H9 (cell line): Measurements from ENCODE around the gene GMPR2. TPM values are rescaled to one million over a fixed set of nuclear protein-coding genes. Genes with fewer than 3 reads are reported as not detected.
"Not testable (repeated sequence)": the region's sequence is repeated elsewhere in the genome, so short reads cannot be mapped to it uniquely, and the experiment has no call there.

Experiments used
- DNase-seq: peaks from one replicate; pipeline ENCODE4 v3.0.0-alpha.2; 2017
- H2AFZ ChIP-seq: one replicate; pipeline ENCODE4 v1.6.1; 2013; ENCODE audit warnings: mild to moderate bottlenecking, low read length, control low read depth, moderate library complexity
- H2AK5ac ChIP-seq: 2 replicates; pipeline ENCODE4 v1.6.1; 2013; ENCODE audit warnings: low read length, control low read depth, mixed read lengths; ENCODE audit not compliant: insufficient read length
- H2BK120ac ChIP-seq: one replicate; pipeline ENCODE4 v1.6.1; 2013; ENCODE audit warnings: low read depth, mild to moderate bottlenecking, low read length, control low read depth, inconsistent platforms; ENCODE audit not compliant: poor library complexity, severe bottlenecking
- H2BK12ac ChIP-seq: 2 replicates; pipeline ENCODE4 v1.6.1; 2013; ENCODE audit warnings: low read length, control low read depth, mixed read lengths, low read depth; ENCODE audit not compliant: insufficient read length
- H2BK15ac ChIP-seq: 2 replicates; pipeline ENCODE4 v1.6.1; 2013; ENCODE audit warnings: low read depth, low read length, control low read depth
- H2BK20ac ChIP-seq: one replicate; pipeline ENCODE4 v1.6.1; 2013; ENCODE audit warnings: low read depth, mild to moderate bottlenecking, low read length, control low read depth, inconsistent platforms; ENCODE audit not compliant: poor library complexity, severe bottlenecking
- H2BK5ac ChIP-seq: 2 replicates; pipeline ENCODE4 v1.6.1; 2013; ENCODE audit warnings: low read length, control low read depth, mixed read lengths; ENCODE audit not compliant: insufficient read length
- H3K14ac ChIP-seq: 2 replicates; pipeline ENCODE4 v1.6.1; 2013; ENCODE audit warnings: low read length, control low read depth; ENCODE audit not compliant: insufficient read depth
- H3K18ac ChIP-seq: 2 replicates; pipeline ENCODE4 v1.6.1; 2013; ENCODE audit warnings: low read depth, mild to moderate bottlenecking, mixed read lengths, low read length, control low read depth; ENCODE audit not compliant: insufficient read length
- H3K23ac ChIP-seq: 2 replicates; pipeline ENCODE4 v1.6.1; 2013; ENCODE audit warnings: low read length, control low read depth, mixed read lengths, low read depth; ENCODE audit not compliant: insufficient read length
- H3K23me2 ChIP-seq: 2 replicates; pipeline ENCODE4 v1.6.1; 2013; ENCODE audit warnings: low read depth, mild to moderate bottlenecking, mixed read lengths, low read length, control low read depth; ENCODE audit not compliant: insufficient read length, poor library complexity, severe bottlenecking
- H3K27ac ChIP-seq: 2 replicates; pipeline ENCODE4 v1.5.1; 2013; ENCODE audit warnings: low read length, control low read depth, mixed read lengths, low read depth; ENCODE audit not compliant: insufficient read length
- H3K27me3 ChIP-seq: 2 replicates; pipeline ENCODE4 v1.6.1; 2013; ENCODE audit warnings: low read length, control low read depth, inconsistent platforms; ENCODE audit not compliant: insufficient read depth
- H3K4ac ChIP-seq: 2 replicates; pipeline ENCODE4 v1.6.1; 2013; ENCODE audit warnings: low read depth, mild to moderate bottlenecking, control low read depth, inconsistent platforms, low read length, moderate library complexity
- H3K4me1 ChIP-seq: 2 replicates; pipeline ENCODE4 v1.6.1; 2013; ENCODE audit warnings: low read length, control low read depth, inconsistent platforms; ENCODE audit not compliant: insufficient read depth
- H3K4me2 ChIP-seq: 2 replicates; pipeline ENCODE4 v1.6.1; 2013; ENCODE audit warnings: low read length, control low read depth, mixed read lengths; ENCODE audit not compliant: insufficient read length, insufficient read depth
- H3K56ac ChIP-seq: 2 replicates; pipeline ENCODE4 v1.6.1; 2013; ENCODE audit warnings: low read depth, mild to moderate bottlenecking, mixed read lengths, low read length, control low read depth; ENCODE audit not compliant: insufficient read length
- H3K79me1 ChIP-seq: 2 replicates; pipeline ENCODE4 v1.6.1; 2013; ENCODE audit warnings: low read depth, mild to moderate bottlenecking, moderate library complexity, low read length, control low read depth, inconsistent platforms; ENCODE audit not compliant: insufficient read depth, poor library complexity, severe bottlenecking
- H3K79me2 ChIP-seq: 2 replicates; pipeline ENCODE4 v1.6.1; 2013; ENCODE audit warnings: low read length, control low read depth, inconsistent platforms; ENCODE audit not compliant: insufficient read depth
- H3K9ac ChIP-seq: 2 replicates; pipeline ENCODE4 v1.6.1; 2013; ENCODE audit warnings: low read length, control low read depth, mixed read lengths; ENCODE audit not compliant: insufficient read length; ENCODE audit errors: extremely low read depth
- H3K9me3 ChIP-seq: one replicate; pipeline ENCODE4 v1.6.1; 2013; ENCODE audit warnings: low read depth, low read length, inconsistent platforms; ENCODE audit not compliant: control insufficient read depth
- H3T11ph ChIP-seq: one replicate; pipeline ENCODE4 v1.6.1; 2013; ENCODE audit warnings: mild to moderate bottlenecking, low read length, control low read depth, inconsistent platforms
- H4K20me1 ChIP-seq: one replicate; pipeline ENCODE4 v1.6.1; 2013; ENCODE audit not compliant: control insufficient read depth, insufficient read length, insufficient read depth
- H4K5ac ChIP-seq: 2 replicates; pipeline ENCODE4 v1.6.1; 2013; ENCODE audit warnings: low read depth, mild to moderate bottlenecking, mixed read lengths, low read length, control low read depth; ENCODE audit not compliant: insufficient read length
- H4K8ac ChIP-seq: replicated peaks from 2 replicates; pipeline ENCODE4 v1.6.1; 2013; ENCODE audit warnings: low read length, control low read depth, mixed read lengths, low read depth; ENCODE audit not compliant: insufficient read length
- H4K91ac ChIP-seq: 2 replicates; pipeline ENCODE4 v1.6.1; 2013; ENCODE audit warnings: low read depth, mild to moderate bottlenecking, moderate library complexity, mixed read lengths, low read length, control low read depth; ENCODE audit not compliant: insufficient read length
- H3K27ac Mint-ChIP-seq, 3 experiments: 2 replicates in 2 of 3; 3 replicates in 1 of 3; pipeline ENCODE4 v1.8.0; 2020 to 2021; ENCODE audit warnings: mixed read lengths in 3 of 3, mild to moderate bottlenecking in 1 of 3, moderate library complexity in 1 of 3
- H3K27me3 Mint-ChIP-seq: 2 replicates; pipeline ENCODE4 v1.8.0; 2021; ENCODE audit warnings: low read depth, mild to moderate bottlenecking, moderate library complexity, mixed read lengths
- H3K36me3 Mint-ChIP-seq, 3 experiments: 2 replicates in 2 of 3; 3 replicates in 1 of 3; pipeline ENCODE4 v1.8.0; 2020 to 2021; ENCODE audit warnings: low read depth in 3 of 3, mixed read lengths in 3 of 3; ENCODE audit not compliant: insufficient read depth in 1 of 3
- H3K4me1 Mint-ChIP-seq, 2 experiments: 2 replicates each; pipeline ENCODE4 v1.8.0; 2020; ENCODE audit warnings: mixed read lengths in 2 of 2
- H3K4me3 Mint-ChIP-seq, 2 experiments: 2 replicates in 1 of 2; 3 replicates in 1 of 2; pipeline ENCODE4 v1.8.0; 2020 to 2021; ENCODE audit warnings: mild to moderate bottlenecking in 2 of 2, mixed read lengths in 2 of 2, moderate library complexity in 1 of 2
- H3K9me3 Mint-ChIP-seq, 2 experiments: 2 replicates in 1 of 2; 3 replicates in 1 of 2; pipeline ENCODE4 v1.8.0; 2020; ENCODE audit warnings: mild to moderate bottlenecking in 2 of 2, mixed read lengths in 2 of 2, moderate library complexity in 1 of 2
- CTCF ChIP-seq: fragments of 200-600 bp; sonication (generic); conservative IDR thresholded peaks from 3 replicates; pipeline ENCODE4 v1.8.0; 2021; ENCODE audit warnings: antibody characterized with exemption, mild to moderate bottlenecking
- WGBS: extraction: QIAGEN DNeasy Blood & Tissue Kit; methylation state at CpG from one replicate; pipeline ENCODE4 v1.1.7; 2013; ENCODE audit warnings: missing lambda C conversion rate, low lambda C conversion rate, mixed read lengths; ENCODE audit not compliant: insufficient read length; ENCODE audit errors: extremely low coverage; 5-methylcytosine and 5-hydroxymethylcytosine counted together
- total RNA-seq: library from RNA; stranded (reverse); gene quantifications from 2 replicates; pipeline ENCODE4 v1.2.1, GENCODE V29; 2021

Gene GMPR2
- total RNA-seq, 1 experiment from 2014 or later = 84.7 TPM

- Histone ChIP-seq H3K23me2 (peaks cover 6% of the 10 kb centered on the region), H2BK15ac (no peak overlapping the region), H3K56ac (no peak overlapping the region), H4K8ac (no peak overlapping the region), H3K27me3 (no peaks in the 10 kb centered on the region), H3K4me2 (peak overlapping the region; percentile 47), H2BK5ac (no peak overlapping the region), H3K4me1 (no peaks in the 10 kb centered on the region), H4K5ac (no peak overlapping the region), H3K79me1 (no peaks in the 10 kb centered on the region), H3K27ac (no peak overlapping the region), H4K20me1 (peaks cover 2% of the 10 kb centered on the region), H3K4ac (no peak overlapping the region), H3K18ac (no peak overlapping the region), H2BK20ac (no peak overlapping the region), H2BK12ac (peak overlapping the region; percentile 39), H4K91ac (no peak overlapping the region), H2AK5ac (no peak overlapping the region), H3K14ac (no peak overlapping the region; the same call in 1 of the 2 replicates), H3T11ph (no peak overlapping the region), H3K9ac (peak overlapping the region; percentile 19), H3K79me2 (no peaks in the 10 kb centered on the region), H2BK120ac (no peak overlapping the region), H3K9me3 (no peaks in the 10 kb centered on the region), H3K23ac (no peak overlapping the region), H2AFZ (no peak overlapping the region)
- peak overlapping the region; percentile 92 to 96 for H3K4me3 Mint-ChIP-seq
- H3K27me3 Mint-ChIP-seq = peaks cover 8% of the 10 kb centered on the region; the same call in 1 of the 2 replicates
- WGBS = no CpG with 5 or more reads among the region's 10 CpGs
- no peak for DNase-seq
- H3K36me3 Mint-ChIP-seq = peaks cover 12 to 28% (median 24%) of the 10 kb centered on the region in 3 experiments; a peak in 6 of 7 replicates
- TF ChIP-seq CTCF = no peak
- H3K9me3 Mint-ChIP-seq = no peaks in the 10 kb centered on the region
- H3K27ac Mint-ChIP-seq = peak overlapping the region; percentile 99 to 100 (median 100); a peak in 3 of 7 replicates
- H3K4me1 Mint-ChIP-seq = peaks cover 11 to 12% of the 10 kb centered on the region in 2 experiments
Measured at GRCh38 chr14:24243336-24243836, 10.7 kb downstream of the GMPR2 start.

- not testable (repeated sequence) for H3K27me3 Mint-ChIP-seq, H3K23ac ChIP-seq, H3K4me1 ChIP-seq, H4K91ac ChIP-seq, H3K9me3 ChIP-seq, H3K9me3 Mint-ChIP-seq, H3K18ac ChIP-seq, H2AFZ ChIP-seq, H4K8ac ChIP-seq, H2BK20ac ChIP-seq, H2BK12ac ChIP-seq, H3K36me3 Mint-ChIP-seq, H3K4me3 Mint-ChIP-seq, H3K23me2 ChIP-seq, H3T11ph ChIP-seq, H2BK5ac ChIP-seq, H3K27ac ChIP-seq, H2BK120ac ChIP-seq, H3K14ac ChIP-seq, H3K56ac ChIP-seq, H3K79me1 ChIP-seq, H2BK15ac ChIP-seq, H3K79me2 ChIP-seq, H3K27ac Mint-ChIP-seq, H4K5ac ChIP-seq, H3K9ac ChIP-seq, H4K20me1 ChIP-seq, H2AK5ac ChIP-seq, H3K4me2 ChIP-seq, H3K27me3 ChIP-seq, DNase-seq, H3K4ac ChIP-seq
- peaks cover 11 to 12% of the 10 kb centered on the region in 2 experiments for H3K4me1 Mint-ChIP-seq
- WGBS = no CpG with 5 or more reads among the region's 11 CpGs
Measured at GRCh38 chr14:24245350-24245749, 12.6 kb downstream of the GMPR2 start.
